ENCODE measurements around the gene ARSH.
"Not testable (repeated sequence)": the region's sequence is repeated elsewhere in the genome, so short reads cannot be mapped to it uniquely, and the experiment has no call there.

DNA sequence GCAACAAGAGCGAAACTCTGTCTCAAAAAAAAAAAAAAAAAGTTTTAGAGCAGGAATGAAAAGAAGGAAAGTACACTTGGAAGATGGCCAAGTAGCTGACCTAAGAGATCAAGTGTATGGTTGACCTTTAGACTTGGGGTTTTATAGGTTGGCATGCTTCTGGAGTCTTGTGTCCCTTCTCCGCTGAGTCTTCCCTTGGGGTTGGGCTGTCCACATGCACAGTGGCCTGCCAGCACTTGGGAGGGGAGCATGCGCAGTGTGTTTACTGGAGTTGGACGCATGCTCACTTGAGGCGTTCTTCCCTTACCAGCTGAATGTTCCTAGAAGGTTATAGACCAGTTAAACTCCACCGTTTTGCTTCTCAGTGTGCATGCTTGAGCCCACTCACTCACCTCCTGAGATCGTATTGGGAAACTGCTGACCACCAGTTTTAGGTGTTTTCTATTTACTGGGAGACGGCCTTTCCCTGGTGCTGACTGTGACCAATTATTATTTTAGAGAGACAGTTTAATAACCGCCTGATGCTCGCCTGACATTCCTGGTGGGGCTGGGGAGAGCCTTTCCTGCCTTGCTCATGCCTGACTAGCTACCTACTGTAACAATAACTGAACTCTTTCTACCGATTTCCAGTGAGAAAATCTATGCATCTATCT, 44.3 kb downstream of the ARSH start:
- TF ChIP-seq, protein P1, sequence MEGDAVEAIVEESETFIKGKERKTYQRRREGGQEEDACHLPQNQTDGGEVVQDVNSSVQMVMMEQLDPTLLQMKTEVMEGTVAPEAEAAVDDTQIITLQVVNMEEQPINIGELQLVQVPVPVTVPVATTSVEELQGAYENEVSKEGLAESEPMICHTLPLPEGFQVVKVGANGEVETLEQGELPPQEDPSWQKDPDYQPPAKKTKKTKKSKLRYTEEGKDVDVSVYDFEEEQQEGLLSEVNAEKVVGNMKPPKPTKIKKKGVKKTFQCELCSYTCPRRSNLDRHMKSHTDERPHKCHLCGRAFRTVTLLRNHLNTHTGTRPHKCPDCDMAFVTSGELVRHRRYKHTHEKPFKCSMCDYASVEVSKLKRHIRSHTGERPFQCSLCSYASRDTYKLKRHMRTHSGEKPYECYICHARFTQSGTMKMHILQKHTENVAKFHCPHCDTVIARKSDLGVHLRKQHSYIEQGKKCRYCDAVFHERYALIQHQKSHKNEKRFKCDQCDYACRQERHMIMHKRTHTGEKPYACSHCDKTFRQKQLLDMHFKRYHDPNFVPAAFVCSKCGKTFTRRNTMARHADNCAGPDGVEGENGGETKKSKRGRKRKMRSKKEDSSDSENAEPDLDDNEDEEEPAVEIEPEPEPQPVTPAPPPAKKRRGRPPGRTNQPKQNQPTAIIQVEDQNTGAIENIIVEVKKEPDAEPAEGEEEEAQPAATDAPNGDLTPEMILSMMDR (conservative IDR thresholded peaks at IDR 0.05): not testable (repeated sequence)
- TF ChIP-seq EZH2 (IDR thresholded peaks at IDR 0.05; ENCODE audit: low read depth): not testable (repeated sequence)

Data from PC-9 (cell line).